ENCODE data around the gene TXNRD2.
"Not testable (repeated sequence)": the region's sequence is repeated elsewhere in the genome, so short reads cannot be mapped to it uniquely, and the experiment has no call there.

Gene TXNRD2

DNA sequence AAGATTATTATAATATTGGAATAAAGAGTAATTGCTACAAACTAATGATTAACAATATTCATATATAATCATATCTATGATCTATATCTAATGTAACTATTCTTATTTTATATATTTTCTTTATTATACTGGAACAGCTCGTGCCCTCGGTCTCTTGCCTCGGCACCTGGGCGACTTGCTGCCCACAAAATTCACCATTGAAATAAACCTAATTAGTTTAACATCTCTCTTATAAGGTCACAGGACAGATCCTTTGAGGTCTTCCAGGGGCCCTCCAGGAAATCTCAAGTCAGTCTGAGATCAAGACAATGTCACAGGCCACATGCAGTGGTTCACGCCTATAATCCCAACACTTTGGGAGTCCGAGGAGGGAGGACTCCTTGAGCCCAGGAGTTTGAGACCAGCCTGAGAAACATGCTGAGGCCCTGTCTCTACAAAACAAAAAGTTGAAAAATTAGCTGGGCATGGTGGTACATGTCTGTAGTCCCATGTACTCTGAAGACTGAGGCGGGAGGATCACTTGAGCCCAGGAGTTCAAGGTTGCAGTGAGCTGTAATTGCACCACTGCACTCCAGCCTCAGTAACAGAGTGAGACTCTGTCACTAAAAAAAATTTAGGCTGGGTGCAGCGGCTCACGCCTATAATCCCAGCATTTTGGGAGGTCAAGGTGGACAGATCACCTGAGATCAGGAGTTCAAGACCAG lies 6.6 kb upstream of the TXNRD2 start:
- no peak for DNase-seq (ENCODE audit: low read depth)

DNA sequence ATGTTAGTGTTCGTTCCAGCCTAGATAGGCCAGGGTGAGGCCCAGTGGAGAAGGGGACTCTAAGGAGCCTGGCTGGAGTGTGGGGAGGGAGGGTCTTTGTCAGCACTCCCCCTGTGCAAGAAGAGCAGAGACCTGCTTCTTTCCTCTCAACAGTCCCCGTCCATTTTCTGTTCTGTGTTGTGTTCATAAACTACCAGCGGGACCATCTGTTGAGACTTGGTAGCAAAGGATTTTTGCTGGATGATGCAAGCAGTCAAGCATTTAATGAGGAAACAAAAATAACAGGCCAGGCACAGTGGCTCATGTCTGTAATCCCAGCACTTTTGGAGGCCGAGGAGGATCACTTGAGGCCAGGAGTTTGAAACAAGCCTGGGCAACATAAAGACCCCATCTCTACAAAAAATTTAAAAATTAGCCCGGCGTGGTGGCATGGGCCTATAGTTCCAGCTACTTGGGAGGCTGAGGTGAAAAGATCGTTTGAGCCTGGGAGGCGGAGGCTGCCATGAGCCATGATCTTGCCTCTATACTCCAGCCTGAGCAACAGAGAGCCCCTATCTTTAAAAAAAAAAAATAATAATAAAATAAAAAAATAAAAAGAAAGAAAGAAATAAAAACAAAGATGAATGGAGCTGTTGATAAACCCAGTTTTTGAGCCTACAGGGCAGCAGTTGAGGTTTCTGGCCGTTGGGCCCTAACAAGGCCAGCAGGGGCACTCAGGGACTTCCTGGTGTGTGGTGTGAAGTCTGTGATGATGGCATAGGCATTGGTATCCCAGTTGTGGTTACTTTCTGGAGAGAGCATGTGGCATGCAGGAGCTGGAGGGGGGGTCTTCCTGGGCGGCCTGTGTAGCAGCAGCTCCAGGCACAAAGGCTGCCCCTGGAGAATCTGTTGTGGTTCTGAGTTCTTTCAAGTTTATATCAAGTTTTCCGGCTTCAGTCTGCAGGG lies 1.7 kb upstream of the TXNRD2 start:
- no peak for DNase-seq (ENCODE audit: low read depth)

DNA sequence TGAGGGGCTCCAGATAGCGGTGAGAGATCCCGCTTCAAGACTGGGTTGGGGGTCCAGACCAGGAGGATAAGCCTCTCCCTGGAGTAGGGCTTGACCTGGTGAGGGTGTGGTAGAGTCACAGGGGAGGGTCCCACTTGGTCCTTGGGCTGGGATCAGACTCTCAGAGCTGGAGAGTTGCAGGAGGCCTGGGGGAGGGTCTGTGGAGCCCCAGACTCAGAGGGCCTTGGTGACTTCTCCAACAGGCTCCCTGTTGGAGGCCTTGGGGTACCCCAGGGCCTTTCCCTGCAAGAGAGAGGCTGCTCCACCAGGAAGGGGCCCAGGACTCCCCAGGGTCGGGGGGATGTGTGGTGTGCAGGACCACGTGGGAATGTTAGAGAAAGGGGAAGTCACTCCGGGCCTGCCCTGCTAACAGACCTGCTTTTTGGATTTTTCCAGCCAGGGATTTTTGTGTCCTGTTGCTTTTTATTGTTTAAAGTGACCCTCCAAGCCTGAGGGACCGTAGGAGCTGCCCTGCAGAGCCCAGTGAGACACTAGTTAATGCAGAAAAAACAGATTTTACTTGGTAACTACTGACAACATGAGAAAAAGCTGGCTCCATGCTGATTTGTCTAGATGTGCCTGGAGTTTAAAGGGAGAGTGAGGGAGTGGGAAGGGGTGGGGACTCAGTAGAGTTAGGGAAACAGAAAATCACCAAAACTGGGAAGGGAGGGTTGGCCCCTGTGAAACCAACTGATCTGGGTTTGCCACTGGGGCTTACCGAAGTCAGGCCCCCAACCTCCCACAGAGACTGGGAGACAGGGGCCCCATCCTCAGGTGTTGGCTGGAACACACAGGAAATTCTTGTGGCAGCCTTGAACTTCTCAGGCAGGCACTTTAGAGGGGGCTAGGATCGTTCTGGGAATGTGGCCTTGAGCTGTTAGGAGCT lies 801 bp upstream of the TXNRD2 start:
- no peak for DNase-seq (ENCODE audit: low read depth)

DNA sequence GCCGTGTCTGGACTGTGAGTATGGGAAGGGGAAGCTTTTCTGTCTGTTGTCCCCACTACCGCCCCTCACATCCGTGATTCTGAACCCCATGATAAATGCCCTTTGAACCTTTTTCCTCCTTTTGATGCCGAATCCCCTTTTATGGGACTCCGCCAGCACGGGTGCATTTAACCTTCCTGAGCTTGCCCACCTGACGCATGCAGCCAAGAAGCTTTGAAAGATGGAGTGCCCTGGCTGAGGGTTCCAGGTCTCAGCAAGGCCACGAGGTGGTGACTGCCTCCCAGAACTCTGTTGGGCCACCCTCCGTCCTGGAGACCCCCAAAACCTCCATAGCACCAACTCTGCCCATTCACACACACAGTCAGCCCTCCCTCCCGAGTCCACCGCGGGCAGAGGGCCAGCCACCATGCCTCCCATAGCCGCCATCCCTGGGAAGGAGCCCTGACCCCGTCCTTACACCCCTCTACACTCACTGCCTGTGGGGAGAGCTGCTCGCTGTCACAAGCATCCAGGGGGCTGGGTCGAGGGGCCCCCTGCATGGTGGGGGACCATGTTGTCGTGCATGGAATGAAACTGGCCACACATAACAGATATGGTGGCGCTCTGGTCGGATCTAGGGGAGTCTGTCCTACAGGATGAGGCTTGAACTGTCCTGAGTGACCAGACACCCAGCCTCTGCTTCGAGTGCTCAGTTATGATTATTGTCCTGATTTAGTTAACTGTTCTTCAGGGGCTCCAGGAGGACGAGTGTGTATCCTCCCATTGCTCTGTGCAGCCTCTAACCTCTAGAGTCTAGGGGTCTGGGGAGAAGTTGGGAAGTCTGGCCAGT lies 868 bp downstream of the TXNRD2 start:
- no peak for DNase-seq (ENCODE audit: low read depth)

- no peak for DNase-seq (ENCODE audit: low read depth)
Measured at GRCh38 chr22:19937616-19938473, 3.8 kb downstream of the TXNRD2 start.

GRCh38 chr22:19936513-19936912 lies 5.1 kb downstream of the TXNRD2 start:
- no peak for DNase-seq (ENCODE audit: low read depth)

GRCh38 chr22:19935123-19935718 lies 6.4 kb downstream of the TXNRD2 start:
- DNase-seq (ENCODE audit: low read depth): not testable (repeated sequence)

- no peak for DNase-seq (ENCODE audit: low read depth)
Measured at GRCh38 chr22:19933341-19934241, 8.0 kb downstream of the TXNRD2 start.

GRCh38 chr22:19932367-19933206 lies 9.0 kb downstream of the TXNRD2 start:
- DNase-seq (ENCODE audit: low read depth): no peak

- DNase-seq (ENCODE audit: low read depth): no peak
Measured at GRCh38 chr22:19931514-19931913, 10.1 kb downstream of the TXNRD2 start.

DNA sequence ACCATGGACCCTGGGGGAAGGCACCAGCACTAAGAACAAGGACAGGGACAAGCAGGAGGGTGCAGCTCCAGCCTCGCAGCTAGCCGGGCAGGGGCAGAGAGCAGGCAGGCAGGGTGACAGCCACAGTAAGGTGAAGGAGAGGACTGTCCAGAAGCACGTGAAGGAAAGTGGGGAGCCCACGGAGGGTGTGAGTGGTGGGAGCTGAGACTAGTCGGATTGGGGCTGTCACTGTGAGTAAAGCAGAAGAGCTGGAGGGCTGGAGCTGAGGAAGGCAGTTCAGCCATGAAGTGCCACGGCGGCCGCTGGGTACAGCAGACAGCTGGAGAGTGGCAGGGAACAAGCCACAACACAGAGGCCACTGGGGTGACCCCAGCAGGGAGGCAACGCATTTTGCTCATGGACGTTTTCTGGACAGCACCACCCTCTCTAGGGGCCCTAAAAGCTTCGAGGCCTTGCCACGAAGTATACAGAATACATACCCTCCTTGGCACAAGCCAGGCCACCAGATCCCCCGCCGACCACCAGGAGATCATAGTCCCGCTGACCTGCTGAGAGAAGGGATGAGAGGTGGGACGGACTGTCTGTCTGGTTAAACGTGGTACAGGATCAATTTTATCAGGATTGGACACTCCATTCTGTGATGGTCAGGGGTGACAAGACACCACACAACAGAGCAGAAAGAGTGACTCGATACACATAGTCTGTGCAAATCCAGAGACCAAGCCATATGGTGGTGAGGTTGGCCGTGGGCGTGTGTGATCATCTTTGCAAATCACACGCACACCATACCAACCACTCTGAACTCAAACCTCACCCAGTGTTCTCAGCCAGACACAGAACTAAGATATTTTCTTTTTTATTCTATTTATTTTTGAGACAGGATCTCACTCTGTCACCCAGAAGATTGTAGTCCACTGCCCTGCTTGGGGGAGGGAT lies 10.8 kb downstream of the TXNRD2 start:
- no peak for DNase-seq (ENCODE audit: low read depth)

- DNase-seq (ENCODE audit: low read depth): no peak
Measured at GRCh38 chr22:19929586-19930550, 11.8 kb downstream of the TXNRD2 start.

GRCh38 chr22:19928207-19928606 lies 13.4 kb downstream of the TXNRD2 start:
- DNase-seq (ENCODE audit: low read depth): no peak

DNA sequence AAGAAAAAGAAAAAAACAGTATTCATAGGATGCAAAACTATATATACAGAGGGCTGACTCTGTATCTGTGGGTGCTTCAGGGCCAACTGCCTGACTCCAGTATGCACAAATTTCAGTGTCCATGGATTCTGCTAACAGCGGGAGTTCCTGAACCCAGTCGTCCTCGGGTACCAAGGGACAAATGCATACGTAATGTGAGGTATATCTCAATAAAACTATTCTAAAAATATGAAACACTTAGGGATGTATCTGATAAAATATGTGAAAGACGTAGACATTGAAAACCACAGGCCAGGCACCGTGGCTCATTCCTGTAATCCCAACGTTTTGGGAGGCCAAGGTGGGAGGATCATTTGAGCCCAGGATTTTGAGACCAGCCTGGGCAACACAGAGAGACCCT lies 13.9 kb downstream of the TXNRD2 start:
- DNase-seq (ENCODE audit: low read depth): no peak

- not testable (repeated sequence) for DNase-seq (ENCODE audit: low read depth)
Measured at GRCh38 chr22:19926028-19926427, 15.6 kb downstream of the TXNRD2 start.
